ENCODE data around the gene GNB1L. TPM values are rescaled to one million over a fixed set of nuclear protein-coding genes. Genes with fewer than 3 reads are reported as not detected.

GNB1L gene, protein sequence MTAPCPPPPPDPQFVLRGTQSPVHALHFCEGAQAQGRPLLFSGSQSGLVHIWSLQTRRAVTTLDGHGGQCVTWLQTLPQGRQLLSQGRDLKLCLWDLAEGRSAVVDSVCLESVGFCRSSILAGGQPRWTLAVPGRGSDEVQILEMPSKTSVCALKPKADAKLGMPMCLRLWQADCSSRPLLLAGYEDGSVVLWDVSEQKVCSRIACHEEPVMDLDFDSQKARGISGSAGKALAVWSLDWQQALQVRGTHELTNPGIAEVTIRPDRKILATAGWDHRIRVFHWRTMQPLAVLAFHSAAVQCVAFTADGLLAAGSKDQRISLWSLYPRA
- 8.9 and 9.6 TPM in 2 replicates for total RNA-seq (2014; rRNA removed; shearing (Covaris generic))

DNA sequence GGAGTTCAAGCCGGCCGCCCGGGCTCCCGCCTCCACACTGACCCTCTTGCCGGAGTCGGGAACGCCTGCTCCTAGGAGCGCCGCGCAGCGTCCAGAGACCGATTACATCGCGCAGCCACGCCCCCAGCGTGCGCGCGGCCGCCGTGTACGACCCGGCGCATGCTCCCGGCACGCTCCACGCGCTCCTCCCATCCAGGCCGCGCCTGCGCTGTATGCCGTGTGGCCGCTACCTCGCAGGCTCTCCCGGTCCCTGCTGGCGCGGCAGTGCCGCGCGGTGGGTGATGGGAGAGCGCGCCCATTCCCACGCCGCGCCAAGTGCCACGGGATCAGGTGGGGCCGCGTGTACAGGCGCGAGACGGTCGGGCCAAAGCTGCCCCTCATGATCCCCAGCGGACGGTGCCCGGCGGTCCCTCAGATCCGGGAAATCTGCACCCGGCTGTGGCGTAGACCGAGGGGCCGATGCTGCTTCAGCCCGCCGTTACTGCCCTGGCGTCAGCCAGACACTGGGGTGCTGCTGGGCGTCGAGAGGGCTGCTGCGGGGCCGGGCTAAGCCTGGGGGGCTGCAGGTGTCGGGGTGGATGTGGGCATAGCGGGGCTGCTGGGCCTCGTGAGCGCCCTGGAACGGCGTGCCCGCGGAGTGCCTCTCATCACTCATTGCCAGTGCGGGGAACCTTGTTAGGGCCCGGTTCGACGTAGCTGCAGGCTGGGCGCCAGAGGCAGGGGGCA is at the start of gene GNB1L, which contains the start of gene RTL10:
GNB1L (minus strand) TSS at position 97 of the 726 bp plus-strand sequence. CDS start 33,519 bp downstream, outside the sequence.
RTL10 (minus strand) TSS at position 97 of the 726 bp plus-strand sequence. CDS start 2,613 bp downstream, outside the sequence.
- DNase-seq (ENCODE audit: low spot score) = peak; percentile 78

DNA sequence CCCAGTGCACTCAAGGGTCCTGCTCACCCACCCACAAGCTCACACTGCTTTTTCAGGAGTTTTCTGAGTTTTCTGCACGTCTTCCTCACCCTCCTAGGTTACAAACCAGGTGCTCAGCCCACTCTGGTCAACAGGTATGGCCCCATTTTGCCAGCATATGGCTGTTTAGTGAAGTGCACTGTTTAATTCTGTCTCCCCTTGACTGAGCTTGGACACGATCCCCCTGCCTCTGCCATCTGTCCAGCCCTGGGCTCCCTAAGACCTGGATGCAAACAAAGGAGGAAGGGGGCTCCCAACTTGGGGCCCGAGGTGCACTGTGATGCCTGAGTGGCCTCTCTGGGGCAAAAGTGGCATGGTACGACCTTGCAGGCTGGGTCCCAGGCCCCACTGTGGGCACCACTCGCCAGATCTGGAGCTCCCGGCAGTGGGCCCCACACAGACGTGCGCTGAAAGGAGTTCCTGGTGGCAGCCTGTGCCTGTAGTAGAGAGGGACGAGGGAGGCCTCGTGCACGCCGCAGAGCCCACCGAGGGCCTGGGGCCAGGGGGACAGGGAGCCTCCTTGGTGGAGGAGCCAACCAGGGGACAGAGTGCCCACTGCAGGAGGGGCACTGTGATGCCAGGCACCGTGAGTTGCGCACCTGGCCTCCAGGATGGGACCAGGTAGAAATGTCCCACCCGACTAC is 49.6 kb upstream of the GNB1L start:
- no peak for DNase-seq (ENCODE audit: low spot score)

DNA sequence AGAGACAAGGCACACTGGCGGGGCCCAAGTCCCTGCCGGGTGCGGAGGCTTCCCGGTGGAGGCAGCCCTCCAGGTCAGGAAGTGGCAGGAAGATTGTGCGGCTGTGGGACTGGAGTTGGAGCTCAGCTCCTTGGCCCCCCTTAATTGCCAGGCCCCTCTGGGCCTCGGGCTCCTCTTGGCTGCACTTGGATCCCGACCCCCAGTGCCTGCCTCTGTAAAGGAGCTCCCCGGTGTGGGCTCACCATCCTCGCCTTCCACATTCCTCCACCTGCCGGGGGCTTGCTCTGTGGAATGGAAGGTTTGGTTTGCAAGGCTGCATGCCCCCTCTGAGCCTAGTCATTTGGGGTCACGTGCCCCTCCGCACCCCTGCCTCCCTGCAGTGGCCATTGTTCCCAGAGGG is 48.8 kb upstream of the GNB1L start:
- no peak for DNase-seq (ENCODE audit: low spot score)

DNA sequence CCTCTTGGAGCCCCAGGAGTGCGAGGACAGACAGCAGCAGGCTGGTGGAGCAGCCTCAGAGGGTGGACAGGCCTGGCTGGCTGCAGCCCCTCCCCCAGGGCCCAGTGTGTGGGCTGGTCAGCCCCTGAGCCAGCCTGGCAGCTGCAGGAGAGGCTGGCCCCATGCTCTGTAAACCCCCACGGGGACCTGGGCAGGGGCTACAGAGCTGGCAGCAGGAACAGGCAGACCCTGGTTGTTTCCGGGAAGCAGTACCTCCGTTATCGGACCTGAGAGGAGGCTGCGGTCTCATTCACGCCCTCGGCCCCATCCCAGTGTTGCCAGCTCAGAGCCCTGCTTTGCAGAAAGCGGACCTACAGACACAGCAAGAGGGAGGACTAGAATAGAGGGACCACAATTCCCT is 48.4 kb upstream of the GNB1L start:
- no peak for DNase-seq (ENCODE audit: low spot score)

DNA sequence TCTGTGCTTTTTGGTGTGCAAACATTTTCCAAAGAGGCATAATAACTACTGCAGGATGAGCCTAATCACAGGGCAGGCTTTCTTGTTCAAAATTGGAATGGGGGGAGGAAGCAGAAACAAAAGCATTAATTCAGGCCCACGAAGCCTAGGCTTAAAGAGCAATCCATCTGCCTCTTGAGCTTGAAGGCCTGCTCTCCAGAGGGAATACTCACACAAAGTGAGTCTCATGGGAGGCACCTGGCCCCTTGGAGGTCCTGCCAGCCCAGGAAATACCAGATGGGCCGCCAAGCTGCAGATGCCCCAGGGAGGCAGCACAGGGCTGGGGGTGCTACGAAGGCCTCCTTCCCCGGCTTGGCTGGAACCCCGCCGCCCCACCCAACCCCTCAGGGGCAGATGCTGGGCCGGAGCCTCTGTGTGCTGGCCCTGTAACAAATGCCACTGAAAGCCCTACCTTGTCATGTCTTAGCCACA is 47.6 kb upstream of the GNB1L start:
- DNase-seq (ENCODE audit: low spot score) = no peak

DNA sequence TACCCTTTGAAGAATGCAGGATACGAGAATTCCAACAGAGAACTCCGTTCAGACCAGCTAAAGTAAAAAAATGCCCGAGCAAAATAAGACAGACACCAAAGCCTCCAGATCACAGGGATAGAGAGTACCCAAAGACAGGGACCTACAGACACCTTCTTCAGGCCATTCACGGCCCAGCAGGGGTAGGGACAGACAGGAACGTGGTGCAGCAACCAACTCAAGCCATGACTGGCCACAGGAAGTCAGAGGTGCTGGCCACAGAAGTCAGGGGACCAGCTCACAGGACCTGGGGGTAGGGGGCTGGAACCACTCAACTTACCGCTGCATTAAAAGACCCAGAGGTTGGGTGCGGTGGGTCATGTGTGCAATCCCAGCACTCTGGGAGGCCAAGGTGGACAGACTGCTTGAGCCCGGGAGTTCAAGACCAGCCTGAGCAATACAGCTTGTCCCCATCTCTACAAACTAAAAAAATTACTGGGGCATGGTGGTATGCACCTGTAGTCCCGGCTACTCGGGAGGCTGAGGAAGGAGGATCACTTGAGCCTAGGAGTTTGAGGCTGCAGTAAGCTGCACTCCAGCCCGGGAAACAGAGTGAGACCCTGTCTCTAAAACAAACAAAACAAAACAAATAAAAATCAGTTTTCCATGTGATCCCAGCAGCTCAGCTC is 47.0 kb upstream of the GNB1L start:
- DNase-seq (ENCODE audit: low spot score) = no peak

DNA sequence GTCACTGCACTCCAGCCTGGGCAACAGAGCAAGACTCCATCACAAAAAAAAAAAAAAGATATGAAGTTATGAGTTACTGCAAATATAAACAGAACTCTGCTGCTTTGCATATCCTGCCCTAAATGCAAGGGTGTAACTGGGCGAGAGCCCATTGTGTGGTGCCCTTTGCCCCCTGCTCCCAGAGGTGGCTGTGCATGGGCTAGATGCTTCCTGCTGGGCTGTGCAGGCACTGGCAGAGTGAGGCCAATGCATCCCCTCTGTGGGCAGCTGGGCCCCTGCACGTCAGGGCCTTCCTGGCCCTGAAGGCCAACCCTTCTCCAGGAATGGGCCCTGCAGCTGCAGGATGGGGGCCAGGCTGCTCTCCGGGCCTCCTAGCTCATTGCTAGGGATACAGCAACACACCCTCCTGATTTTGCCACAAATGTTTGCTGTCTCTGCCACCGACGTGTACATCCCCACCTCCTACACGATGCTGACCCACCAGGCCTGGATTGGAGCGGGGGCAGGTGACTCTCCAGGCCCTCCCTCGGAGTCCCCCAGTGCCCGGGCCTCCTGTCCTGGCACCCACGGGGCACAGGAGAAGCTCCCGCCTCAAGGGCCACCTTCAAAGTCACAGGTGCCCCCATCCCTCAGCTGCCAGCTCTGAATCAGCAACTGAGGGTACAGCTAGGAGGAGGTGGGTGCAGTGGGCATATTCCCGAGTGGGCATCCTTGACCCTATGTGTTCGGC is 46.2 kb upstream of the GNB1L start:
- no peak for DNase-seq (ENCODE audit: low spot score)

DNA sequence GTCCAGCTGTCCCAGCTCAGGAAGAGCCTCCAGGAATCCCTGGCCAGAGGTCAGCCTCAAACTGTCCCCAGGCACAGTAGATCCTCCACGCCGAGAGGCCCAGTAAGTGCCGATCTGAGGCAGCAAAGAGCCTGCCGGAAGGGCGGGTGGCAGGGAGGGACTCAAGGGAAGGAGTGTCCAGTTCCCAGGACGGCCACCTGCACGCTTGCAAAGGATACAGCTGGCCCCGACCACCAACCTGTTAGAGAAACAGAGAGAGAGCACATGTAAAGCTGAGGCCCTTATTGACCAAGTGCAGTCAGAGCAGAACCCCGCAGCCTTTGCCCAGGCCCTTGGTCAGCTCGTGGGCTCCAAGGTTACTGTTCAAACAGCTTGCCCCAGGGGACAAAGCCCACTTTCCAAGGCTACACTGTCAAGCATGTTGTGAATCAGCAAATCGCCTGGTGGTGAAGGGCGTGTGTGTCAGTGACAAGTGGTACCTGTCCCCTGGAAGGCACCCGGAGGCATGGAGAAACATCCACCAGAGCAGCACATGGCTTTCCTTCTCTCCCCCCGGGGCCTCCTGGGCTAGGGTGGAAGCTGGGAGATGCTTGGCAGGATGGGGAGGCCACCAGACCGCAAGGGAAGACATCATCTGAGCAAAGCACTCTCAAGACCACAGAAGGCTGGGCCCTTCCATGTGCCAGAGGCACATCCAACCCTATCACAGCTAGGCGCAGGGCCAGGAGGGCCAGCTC is 44.3 kb upstream of the GNB1L start:
- no peak for DNase-seq (ENCODE audit: low spot score)

DNA sequence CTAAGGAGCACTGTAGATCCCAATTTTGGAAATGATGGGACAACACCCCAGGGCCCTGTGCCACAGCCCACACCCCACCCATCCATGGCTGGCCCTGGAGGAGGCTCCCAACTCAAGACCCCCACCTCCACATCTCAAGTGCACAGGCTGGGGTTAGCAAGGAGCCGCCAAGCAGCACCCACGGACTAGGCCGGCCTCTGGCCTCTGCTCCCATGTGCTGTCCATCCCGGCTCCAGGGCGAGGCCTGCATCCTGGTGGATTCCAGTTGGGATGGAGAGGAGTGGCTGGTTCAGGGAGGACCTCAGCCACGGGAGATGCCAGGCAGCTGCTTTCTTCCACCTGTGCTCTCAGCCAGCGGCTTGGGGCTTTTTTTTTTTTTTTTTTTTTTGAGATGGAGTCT is 43.5 kb upstream of the GNB1L start:
- DNase-seq (ENCODE audit: low spot score) = no peak

DNA sequence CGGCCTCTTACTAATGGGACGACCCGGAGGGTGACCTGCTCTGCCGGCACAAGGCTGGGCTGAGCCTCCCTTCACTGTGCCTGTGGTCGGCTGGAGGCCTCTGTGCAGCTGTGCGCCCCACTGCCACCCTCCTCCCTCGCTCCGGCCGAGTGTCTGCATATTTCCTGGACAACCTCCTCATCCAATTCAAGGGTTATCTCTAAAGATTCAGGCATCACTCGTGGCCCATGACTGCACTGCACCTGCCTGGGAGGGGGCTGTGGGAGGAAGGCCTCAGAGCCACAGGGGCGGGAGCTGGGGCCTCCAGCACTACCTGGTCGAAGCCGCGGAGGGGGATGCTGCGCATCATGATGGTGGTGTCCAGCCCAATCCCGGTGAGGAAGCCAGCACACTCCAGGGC is 43.1 kb upstream of the GNB1L start:
- DNase-seq (ENCODE audit: low spot score) = no peak

DNA sequence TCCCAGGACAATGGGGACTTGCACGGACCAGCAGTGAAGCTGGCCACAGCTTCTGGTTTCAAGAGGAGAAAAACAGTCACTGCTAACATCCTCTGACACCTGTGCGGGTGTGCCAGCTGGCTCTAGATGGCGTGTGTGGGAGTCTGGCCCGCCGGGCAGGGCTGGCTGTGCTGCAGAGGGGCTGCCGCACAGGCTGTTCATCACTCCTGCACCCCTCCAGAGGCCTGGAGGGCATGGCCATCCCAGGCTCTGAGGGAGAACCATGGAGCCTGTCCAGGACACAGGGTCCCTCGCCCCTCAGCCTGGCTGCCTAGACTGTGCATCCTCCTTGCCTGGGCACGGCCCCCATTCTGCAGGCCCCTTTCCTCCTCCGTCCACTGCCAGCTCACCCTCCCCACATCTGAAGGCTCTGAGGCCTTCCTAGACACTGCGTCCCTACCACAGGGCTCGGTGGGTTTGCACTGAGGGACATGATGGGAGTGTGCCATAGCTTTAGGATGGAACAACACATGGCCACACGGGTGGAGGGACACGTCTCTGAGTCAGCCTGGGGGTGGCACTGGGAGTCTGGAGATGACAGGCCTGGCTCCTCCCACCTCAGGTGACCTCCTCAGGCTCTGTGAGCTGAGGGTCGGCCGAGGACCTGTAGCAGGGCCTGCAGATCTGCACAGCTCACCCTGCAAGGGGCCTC is 42.1 kb upstream of the GNB1L start:
- no peak for DNase-seq (ENCODE audit: low spot score)

DNA sequence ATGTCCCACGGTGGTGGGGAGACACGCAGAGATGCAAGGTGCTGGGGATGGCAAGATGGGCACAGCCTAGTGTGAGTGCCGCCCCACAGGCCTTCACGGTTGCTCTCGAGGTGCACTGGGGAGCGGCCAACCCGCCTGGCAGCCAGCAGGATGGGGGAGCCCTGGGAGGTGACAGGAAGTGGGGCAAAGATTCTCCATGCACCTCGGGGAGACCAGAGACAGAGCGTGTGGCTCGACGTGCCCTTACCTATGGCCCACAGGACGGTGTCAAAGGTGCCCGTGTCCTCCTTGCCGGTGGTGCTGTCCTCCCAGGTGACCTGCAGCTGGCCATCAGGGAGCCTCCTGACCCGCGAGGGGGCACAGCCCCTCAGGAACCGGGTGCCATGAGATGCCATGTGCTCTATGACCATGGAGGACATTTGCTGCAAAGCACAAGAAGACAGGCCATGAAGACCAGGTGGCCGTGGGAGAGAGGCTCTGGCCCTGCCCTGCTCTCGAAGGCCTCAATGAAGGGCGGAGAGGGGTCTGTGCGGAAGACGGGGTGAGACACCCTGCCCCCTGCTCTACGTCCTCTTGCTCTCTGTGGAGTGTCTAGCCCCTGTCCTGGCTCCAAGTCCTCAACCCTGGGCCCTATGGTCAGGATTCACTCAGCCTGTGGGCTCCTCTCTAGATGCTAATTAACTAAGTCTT is 40.6 kb upstream of the GNB1L start:
- no peak for DNase-seq (ENCODE audit: low spot score)

DNA sequence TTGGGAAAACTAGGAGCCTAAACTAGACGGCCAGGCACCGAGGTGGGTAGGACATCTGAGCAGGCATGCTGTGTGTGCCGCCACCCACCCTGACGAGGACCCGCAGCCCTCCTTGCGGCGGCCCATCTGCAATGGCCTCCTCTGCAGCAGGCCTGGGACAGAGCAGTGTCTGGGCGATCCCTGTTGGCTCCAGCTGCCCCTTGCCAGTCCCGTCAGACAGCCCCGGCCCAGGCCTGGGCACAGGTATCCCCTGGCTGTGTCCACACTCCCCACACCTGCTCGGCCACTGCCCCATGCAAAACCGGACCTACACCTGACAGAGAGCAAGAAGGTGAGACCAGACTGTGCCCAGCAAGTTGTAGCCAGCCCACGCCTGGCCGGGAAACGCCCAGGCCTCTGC is 38.7 kb upstream of the GNB1L start:
- DNase-seq (ENCODE audit: low spot score) = no peak

DNA sequence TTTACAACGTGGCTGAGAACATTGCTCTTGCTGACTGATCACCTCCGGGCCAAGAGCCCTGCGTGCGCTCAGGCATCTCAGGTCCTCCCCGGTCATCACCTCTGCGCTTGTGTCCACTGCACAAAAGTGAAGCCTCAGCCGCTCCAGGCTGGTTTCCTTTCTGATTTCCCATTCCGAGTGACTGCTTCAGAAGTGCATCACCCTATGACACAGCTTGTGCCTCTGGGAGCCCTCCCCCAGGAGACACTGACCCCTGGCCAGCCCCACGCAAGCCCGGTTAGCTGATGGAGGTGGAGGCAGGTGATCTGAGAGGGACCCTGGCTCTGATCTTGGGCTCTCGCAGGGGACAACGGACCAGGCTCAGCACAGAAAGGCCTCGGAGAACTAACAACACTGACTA is 38.3 kb upstream of the GNB1L start:
- DNase-seq (ENCODE audit: low spot score) = no peak

DNA sequence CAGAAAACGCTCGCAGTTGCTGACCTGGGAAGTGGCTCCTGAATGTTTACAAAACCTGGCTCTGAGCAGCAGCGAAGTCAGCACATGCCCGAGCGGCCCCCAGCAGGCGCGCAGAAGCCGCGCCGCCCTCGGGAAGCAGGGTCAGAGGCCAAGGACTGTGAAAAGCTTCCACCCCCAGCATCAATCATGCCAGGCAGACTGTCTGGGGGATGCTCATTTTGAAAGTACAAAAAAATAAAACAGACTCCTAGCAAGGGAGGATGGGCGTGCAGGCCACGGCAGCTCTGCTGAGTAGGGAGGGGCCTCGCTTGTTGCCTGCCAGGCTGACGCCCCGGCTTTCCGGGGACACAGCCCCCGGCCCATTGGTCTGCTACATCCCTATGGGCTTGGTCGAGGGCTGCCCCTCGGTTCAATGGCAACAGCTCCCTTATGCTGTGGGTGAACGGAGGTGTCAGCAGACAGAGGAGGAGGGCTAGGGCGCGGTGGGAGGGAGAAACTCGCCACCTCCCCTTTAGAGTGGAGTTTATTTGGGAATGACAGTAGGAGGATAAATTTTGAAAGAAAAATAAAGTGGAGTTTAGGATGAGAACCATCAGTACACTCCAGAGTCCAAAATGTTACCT is 37.7 kb upstream of the GNB1L start:
- peak; percentile 45 for DNase-seq (ENCODE audit: low spot score)

DNA sequence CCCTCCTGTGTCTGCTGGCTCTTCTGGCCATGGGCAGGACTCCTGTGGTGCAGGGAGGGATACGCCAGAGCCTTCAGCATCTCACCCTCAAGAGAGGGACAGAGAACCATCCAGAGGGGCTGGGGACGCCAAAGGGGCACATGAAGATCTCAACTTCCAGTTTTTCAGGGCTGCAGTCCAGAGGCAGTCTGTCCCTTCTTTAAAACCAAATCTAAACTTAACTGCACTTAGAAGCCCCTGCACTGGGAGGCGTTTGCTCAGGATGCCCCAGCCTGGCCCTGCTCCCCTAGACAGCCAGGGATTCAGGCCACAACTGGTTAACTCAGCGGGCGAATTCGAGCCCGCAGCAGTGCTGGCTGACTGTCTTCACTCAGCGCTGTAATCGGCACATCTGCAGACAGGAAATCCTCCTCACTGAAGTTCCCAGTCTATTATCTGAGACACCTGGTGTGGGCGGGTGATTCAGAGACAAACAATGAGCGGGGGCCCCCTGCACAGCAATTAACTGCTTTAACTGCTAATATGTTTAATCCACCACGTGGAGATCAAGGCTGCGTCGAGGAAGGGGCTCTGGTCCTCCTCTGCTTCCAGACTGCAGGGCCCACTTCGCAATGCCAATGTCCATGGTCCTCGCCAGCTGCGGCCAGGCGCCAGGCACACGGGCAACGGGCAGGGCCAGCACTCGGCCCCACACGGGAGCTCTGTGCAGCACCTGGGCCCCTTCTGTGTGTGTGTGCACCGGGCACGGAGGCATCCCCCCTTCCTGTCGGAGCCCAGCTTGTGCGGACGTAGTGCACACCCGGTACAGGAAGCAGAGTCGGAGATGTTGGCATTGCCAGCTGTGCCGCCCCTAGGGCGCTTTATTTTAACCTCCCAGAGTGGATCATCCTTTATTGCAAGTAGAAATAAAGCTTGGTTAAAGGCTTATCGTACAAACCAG is 36.9 kb upstream of the GNB1L start:
- DNase-seq (ENCODE audit: low spot score) = peak; percentile 88

DNA sequence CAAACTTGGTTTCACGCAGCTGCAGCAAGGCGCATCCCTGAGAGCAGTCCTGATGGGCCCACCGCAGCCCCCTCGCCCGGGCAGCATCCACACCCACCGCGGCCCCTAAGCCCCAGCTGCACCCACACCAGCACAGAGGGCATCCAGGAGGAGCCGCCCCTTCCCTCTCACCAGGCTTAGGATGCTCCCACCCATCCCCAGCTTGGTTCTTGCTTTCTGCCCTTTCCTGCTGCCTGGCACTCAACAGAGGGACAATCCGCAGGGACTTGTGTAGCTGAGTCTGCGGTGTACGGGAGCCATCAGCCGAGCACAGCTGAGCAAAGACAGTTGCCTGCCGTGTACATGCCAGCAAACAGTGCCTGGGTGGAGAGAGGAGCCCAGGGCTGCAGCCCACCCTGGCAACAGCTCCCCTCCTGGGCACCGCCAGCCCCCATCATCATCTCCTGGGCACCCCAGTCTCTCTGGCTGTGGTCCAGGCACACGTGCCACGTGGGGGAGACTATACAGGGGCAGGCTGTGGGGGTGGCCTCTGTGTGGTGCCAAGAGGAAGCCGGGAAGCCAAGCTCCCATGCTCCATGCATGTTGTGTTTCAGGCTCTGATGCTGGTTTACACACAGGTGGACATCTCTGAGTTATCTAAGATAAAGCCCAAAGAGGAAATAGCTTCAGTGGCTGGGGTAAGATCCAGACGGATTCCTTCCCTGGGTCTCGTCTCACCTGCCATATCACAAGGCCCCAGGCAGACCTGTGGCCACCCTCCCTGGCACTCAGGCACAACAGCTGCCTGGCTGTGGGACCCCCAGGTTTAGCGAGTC is 36.0 kb upstream of the GNB1L start:
- DNase-seq (ENCODE audit: low spot score) = no peak

Measured in A172 (cell line).